T-cell (primary cell): ENCODE results near the gene MAP1LC3B2. TPM values are rescaled to one million over a fixed set of nuclear protein-coding genes. Genes with fewer than 3 reads are reported as not detected.

Experiments
- ATAC-seq, 4 experiments: fragments of 200-7000 bp in 3 of 4; fragments of 150-1000 bp in 1 of 4; cut with Tn5 transposase; replicated peaks in 1 of 4; 1 replicate in 3 of 4; 2 replicates in 1 of 4; pipeline ENCODE4 v1.10.0; 2021; ENCODE audit warnings: moderate library complexity in 3 of 4, mild to moderate bottlenecking in 2 of 4, moderate number of reproducible peaks in 1 of 4
- CTCF ChIA-PET, 2 donors: fragments of 300-600 bp; sonication (Branson Sonifier 250); formaldehyde crosslinking; loops; one replicate each; lab custom pipeline; 2022; ENCODE audit warnings: antibody characterized with exemption in 2 of 2; lab: Charles Lee
- POLR2A ChIA-PET, 2 donors: fragments of 300-600 bp; sonication (Branson Sonifier 250); formaldehyde crosslinking; loops; one replicate each; lab custom pipeline; 2022; ENCODE audit warnings: antibody characterized with exemption in 2 of 2; lab: Charles Lee
- DNase-seq, 35 experiments: peaks; one replicate each; pipeline versions ENCODE4 v3.0.0 to v3.0.0-alpha.2; 2013 to 2023
- H3K27ac ChIP-seq: one replicate; pipeline ENCODE4 v1.5.1; 2013; ENCODE audit warnings: low read length
- H3K27me3 ChIP-seq, 2 experiments: replicated peaks in 1 of 2; 1 replicate in 1 of 2; 2 replicates in 1 of 2; pipeline versions ENCODE4 v1.6.1 to v1.7.0; 2013; ENCODE audit warnings: low read length in 1 of 2, mixed read lengths in 1 of 2; ENCODE audit not compliant: control insufficient read depth in 2 of 2, insufficient read depth in 2 of 2; ENCODE audit errors: extremely low read depth in 1 of 2
- H3K36me3 ChIP-seq, 2 donors: 1 replicate in 1 of 2; 2 replicates in 1 of 2; pipeline versions ENCODE4 v1.6.1 to v1.7.0; 2013; ENCODE audit warnings: low read length in 1 of 2; ENCODE audit not compliant: control insufficient read depth in 2 of 2, insufficient read depth in 1 of 2; ENCODE audit errors: extremely low read depth in 1 of 2
- H3K4me1 ChIP-seq, 2 experiments: 1 replicate in 1 of 2; 2 replicates in 1 of 2; pipeline versions ENCODE4 v1.6.1 to v1.7.0; 2013; ENCODE audit warnings: low read length in 2 of 2, mixed read lengths in 1 of 2; ENCODE audit not compliant: insufficient read depth in 2 of 2, control insufficient read depth in 1 of 2; ENCODE audit errors: extremely low read depth in 1 of 2
- H3K4me3 ChIP-seq, 2 donors: 1 replicate in 1 of 2; 2 replicates in 1 of 2; pipeline versions ENCODE4 v1.5.1 to v1.7.0; 2013; ENCODE audit warnings: mild to moderate bottlenecking in 2 of 2, low read length in 1 of 2, moderate library complexity in 1 of 2; ENCODE audit not compliant: control insufficient read depth in 1 of 2; ENCODE audit errors: extremely low read depth in 1 of 2
- H3K9me3 ChIP-seq: 2 replicates; pipeline ENCODE4 v1.7.0; 2013
- H3K27ac Mint-ChIP-seq, 2 donors: one replicate each; pipeline ENCODE4 v1.8.0; 2020 to 2021; ENCODE audit warnings: mild to moderate bottlenecking in 2 of 2, mixed read lengths in 2 of 2
- H3K27me3 Mint-ChIP-seq, 2 donors: one replicate each; pipeline ENCODE4 v1.8.0; 2021 to 2022; ENCODE audit warnings: mixed read lengths in 2 of 2
- H3K36me3 Mint-ChIP-seq: one replicate; pipeline ENCODE4 v1.8.0; 2021; ENCODE audit warnings: mixed read lengths
- H3K4me1 Mint-ChIP-seq, 3 donors: one replicate each; pipeline ENCODE4 v1.8.0; 2020 to 2022; ENCODE audit warnings: mixed read lengths in 3 of 3, mild to moderate bottlenecking in 1 of 3
- H3K4me3 Mint-ChIP-seq, 3 donors: one replicate each; pipeline ENCODE4 v1.8.0; 2020 to 2022; ENCODE audit warnings: mild to moderate bottlenecking in 3 of 3, mixed read lengths in 3 of 3, moderate library complexity in 3 of 3
- H3K9me3 Mint-ChIP-seq, 3 donors: one replicate each; pipeline ENCODE4 v1.8.0; 2020 to 2022; ENCODE audit warnings: mixed read lengths in 3 of 3
- WGBS: methylation state at CpG from one replicate; pipeline ENCODE4 v1.1.5; 2013; ENCODE audit warnings: missing lambda C conversion rate; ENCODE audit not compliant: insufficient coverage; 5-methylcytosine and 5-hydroxymethylcytosine counted together
- total RNA-seq, 35 experiments: library from RNA in 6 of 35; stranded (reverse) in 6 of 35; fragments of 120-200 nt in 1 of 35; gene quantifications; one replicate each; pipeline versions ENCODE4 v1.2.1 to v1.2.4 and lab custom pipeline; 2013 to 2026

The MAP1LC3B2 gene
- total RNA-seq, 5 donors from 2014 or later (not counting 1 experiment from before 2014, with no cell fraction given) = 0.92 to 4.6 (median 1.4) TPM

- H3K9me3 Mint-ChIP-seq = no peaks in the 10 kb centered on the region
- CTCF ChIA-PET = interaction anchor here in 1 of 2 donors (0.6 kb wide), 1 partner anchor 352 kb away, joined by 4 read pairs; no protein-coding TSS in a partner anchor
- WGBS = 89% methylated on average over 12 of the region's 22 CpGs
- H3K27me3 Mint-ChIP-seq = peaks cover 0 to 1% of the 10 kb centered on the region in 2 donors
- Histone ChIP-seq H3K4me1 (peaks cover 11 to 32% of the 10 kb centered on the region in 2 experiments), H3K36me3 (no peaks in the 10 kb centered on the region), H3K4me3 (no peak overlapping the region), H3K9me3 (no peaks in the 10 kb centered on the region), H3K27me3 (peaks cover 0 to 3% of the 10 kb centered on the region in 2 experiments), H3K27ac (no peak overlapping the region)
- POLR2A ChIA-PET = interaction anchor here in 1 of 2 donors (0.6 kb wide), 1 partner anchor 345 kb away, joined by 9 read pairs; no protein-coding TSS in a partner anchor
- ATAC-seq (no peak), DNase-seq (no peak)
- H3K4me1 Mint-ChIP-seq = peaks cover 25 to 31% (median 27%) of the 10 kb centered on the region in 3 donors
- no peak overlapping the region for H3K4me3 Mint-ChIP-seq
- H3K36me3 Mint-ChIP-seq = no peaks in the 10 kb centered on the region
- H3K27ac Mint-ChIP-seq = no peak overlapping the region
These were observed 39.4 kb downstream of the MAP1LC3B2 start for GRCh38 chr12:116598311-116599284.

GRCh38 chr12:116599285-116600136 is 40.3 kb downstream of the MAP1LC3B2 start:
- Mint-ChIP-seq H3K4me1 (peaks cover 17 to 24% (median 19%) of the 10 kb centered on the region in 3 donors), H3K36me3 (no peaks in the 10 kb centered on the region), H3K9me3 (no peaks in the 10 kb centered on the region), H3K4me3 (no peak overlapping the region), H3K27me3 (peaks cover 0 to 1% of the 10 kb centered on the region in 2 donors), H3K27ac (no peak overlapping the region)
- peak in 34 of 35 experiments; percentile 15 to 71 (median 42) for DNase-seq
- peak; percentile 40 to 81 (median 70) for ATAC-seq
- Histone ChIP-seq H3K27ac (no peak overlapping the region), H3K9me3 (no peaks in the 10 kb centered on the region), H3K4me1 (peaks cover 8 to 23% of the 10 kb centered on the region in 2 experiments), H3K4me3 (no peak overlapping the region), H3K27me3 (peaks cover 0 to 6% of the 10 kb centered on the region in 2 experiments), H3K36me3 (no peaks in the 10 kb centered on the region)
- 52% methylated on average over 16 of the region's 30 CpGs for WGBS
- CTCF ChIA-PET = interaction anchor here (0.6 to 1.7 kb wide), 6 partner anchors 9 to 602 kb away, joined by 3 to 10 read pairs (median 4); no protein-coding TSS in a partner anchor
- POLR2A ChIA-PET = no interaction called here

GRCh38 chr12:116600959-116601918 is 42.1 kb downstream of the MAP1LC3B2 start:
- no CpG with 5 or more reads among the region's 5 CpGs for WGBS
- Mint-ChIP-seq H3K4me1 (peaks cover 0 to 8% (median 3%) of the 10 kb centered on the region in 3 donors), H3K27me3 (peaks cover 0 to 7% of the 10 kb centered on the region in 2 donors), H3K9me3 (no peaks in the 10 kb centered on the region), H3K36me3 (no peaks in the 10 kb centered on the region), H3K27ac (no peak overlapping the region), H3K4me3 (no peak overlapping the region)
- Histone ChIP-seq H3K4me3 (no peak overlapping the region), H3K36me3 (no peaks in the 10 kb centered on the region), H3K9me3 (no peaks in the 10 kb centered on the region), H3K27me3 (peaks cover 0 to 12% of the 10 kb centered on the region in 2 experiments), H3K4me1 (peaks cover 0 to 13% of the 10 kb centered on the region in 2 experiments), H3K27ac (no peak overlapping the region)
- no peak for ATAC-seq
- DNase-seq = no peak
- ChIA-PET CTCF (interaction anchor here (0.5 to 1.7 kb wide), 7 partner anchors 16 to 604 kb away, joined by 3 to 10 read pairs (median 3); no protein-coding TSS in a partner anchor), POLR2A (no interaction called here)

- H3K4me3 ChIP-seq = no peak overlapping the region
- peaks cover 0 to 13% of the 10 kb centered on the region in 2 experiments for H3K4me1 ChIP-seq
- Mint-ChIP-seq H3K9me3 (no peaks in the 10 kb centered on the region), H3K27me3 (peaks cover 0 to 7% of the 10 kb centered on the region in 2 donors), H3K4me1 (peaks cover 0 to 8% (median 3%) of the 10 kb centered on the region in 3 donors), H3K36me3 (no peaks in the 10 kb centered on the region), H3K27ac (no peak overlapping the region), H3K4me3 (no peak overlapping the region)
- no peaks in the 10 kb centered on the region for H3K9me3 ChIP-seq
- no peak overlapping the region for H3K27ac ChIP-seq
- 96% methylated on average over 6 of the region's 7 CpGs for WGBS
- no peaks in the 10 kb centered on the region for H3K36me3 ChIP-seq
- POLR2A ChIA-PET = no interaction called here
- CTCF ChIA-PET = interaction anchor here (0.5 to 0.6 kb wide), 4 partner anchors 9 to 502 kb away, joined by 3 to 6 read pairs (median 4); no protein-coding TSS in a partner anchor
- no peak for ATAC-seq
- DNase-seq = no peak
- H3K27me3 ChIP-seq = peaks cover 0 to 12% of the 10 kb centered on the region in 2 experiments
These were observed 43.0 kb downstream of the MAP1LC3B2 start for GRCh38 chr12:116601933-116602810.
